GM19372 (cell line): ENCODE measurements around the gene TTLL10.

Source experiments
- ATAC-seq: cut with Tn5 transposase; IDR thresholded peaks from one replicate; pipeline ENCODE4 v1.9.1; 2021; ENCODE audit warnings: mild to moderate bottlenecking, low read depth, moderate library complexity; ENCODE audit not compliant: unreplicated experiment

Gene TTLL10

GRCh38 chr1:1203561-1204424 is 30.1 kb downstream of the TTLL10 start:
- ATAC-seq = no peak

DNA sequence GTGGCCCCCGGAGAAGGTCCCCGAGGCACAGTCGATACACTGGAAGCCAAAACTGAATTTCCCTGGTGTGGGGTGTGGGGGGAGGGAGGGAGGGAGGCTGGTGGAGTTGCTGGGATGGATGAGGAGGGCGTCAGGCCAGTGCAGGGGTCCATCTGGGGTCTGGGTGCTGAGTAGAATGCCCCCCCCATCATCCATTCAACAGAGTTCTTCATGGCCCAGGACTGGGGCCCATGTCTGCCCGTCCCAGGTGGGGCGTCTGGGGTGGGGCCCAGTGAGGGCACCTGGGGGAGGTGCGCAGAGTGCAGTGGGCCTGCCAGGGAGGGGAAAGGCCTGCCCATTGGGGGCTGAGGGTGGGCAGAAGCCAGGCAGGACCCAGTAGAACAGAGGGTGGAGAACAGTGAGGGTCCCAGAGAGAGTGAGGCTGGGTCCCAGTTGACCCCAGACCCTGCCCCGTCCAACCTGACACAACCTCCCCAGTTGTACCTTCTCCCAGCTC is 30.8 kb downstream of the TTLL10 start:
- ATAC-seq = no peak

- ATAC-seq = no peak
These were observed 31.5 kb downstream of the TTLL10 start for GRCh38 chr1:1204998-1205768.

- ATAC-seq = no peak
These were observed 32.2 kb downstream of the TTLL10 start for GRCh38 chr1:1205769-1206375.

DNA sequence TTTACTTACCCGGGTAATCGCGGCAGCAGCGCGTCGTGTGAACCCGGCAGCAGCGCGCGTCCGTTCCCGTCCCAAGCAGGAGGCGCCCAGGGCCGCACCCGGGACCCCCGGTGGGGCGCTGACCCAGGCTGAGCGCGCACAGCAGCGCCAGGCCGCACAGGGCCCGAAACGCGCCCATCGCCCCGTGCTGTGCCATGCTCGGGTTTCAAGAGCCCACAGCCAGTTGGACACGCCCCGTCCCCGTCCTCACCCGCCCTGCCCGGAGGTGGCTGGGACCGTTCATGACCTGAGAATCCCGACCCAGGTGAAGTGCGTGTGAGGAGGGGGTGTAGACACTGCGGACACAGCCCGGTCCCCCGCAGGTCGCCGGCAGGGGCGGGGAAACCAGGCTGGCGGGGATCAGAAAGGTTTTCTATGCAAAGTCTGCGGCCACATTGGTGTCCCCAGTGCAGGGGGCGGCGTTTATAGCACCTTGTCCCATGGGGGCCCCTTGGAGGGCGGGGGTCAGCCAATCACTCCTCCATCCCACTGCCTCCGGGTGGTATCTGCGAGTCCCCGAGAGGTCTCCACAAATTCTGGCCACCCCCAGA is 32.8 kb downstream of the TTLL10 start, which contains the start of gene TNFRSF18:
Gene TNFRSF18 (minus strand): TSS at position 217 of the 590 bp plus-strand sequence. CDS start 21 bp downstream, at position 196.
- ATAC-seq = no peak

DNA sequence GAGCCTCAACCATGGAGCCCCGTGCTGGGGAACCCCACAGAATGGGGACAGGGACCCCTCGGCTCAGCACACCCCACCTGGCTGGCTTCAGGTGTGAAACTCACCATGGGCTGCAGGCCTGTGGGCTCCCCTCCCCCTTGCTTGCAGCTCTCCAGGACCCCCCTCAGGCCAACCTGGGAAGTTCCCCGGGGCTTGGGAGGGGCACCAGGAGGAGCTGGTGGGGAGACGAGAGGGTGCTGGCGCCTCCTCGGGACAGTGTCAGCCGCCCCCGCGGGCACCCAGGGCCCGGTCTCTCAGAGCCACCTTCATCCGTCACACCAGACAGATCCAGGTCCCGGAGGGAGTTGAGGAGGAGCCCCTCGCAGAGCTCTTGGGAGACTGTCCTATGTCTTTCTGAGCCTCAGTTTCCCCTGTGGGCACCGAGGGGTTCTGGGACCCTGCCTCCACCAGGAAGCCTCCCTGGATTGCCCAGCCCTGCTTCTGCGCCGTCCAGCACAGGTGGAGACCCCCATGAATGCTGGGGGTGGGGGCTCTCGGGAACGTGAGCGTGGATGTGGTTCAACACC is 33.4 kb downstream of the TTLL10 start:
- ATAC-seq = no peak

DNA sequence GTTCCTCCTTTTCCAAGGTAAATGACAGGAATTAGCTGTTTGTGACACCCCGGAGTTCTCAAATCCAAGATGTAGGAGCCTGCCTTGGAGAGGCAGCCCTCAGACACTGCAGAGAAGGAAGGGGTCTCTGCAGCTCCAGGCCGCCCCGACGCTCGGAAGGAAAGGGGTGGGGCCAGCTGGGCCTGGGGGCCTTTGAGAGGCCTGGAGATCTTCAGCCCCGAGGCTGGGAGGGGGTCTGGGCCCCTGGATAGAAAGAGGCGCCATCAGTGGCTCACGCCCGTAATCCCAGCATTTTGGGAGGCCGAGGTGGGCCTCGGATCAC is 33.9 kb downstream of the TTLL10 start:
- ATAC-seq = no peak

GRCh38 chr1:1208713-1209433 is 35.2 kb downstream of the TTLL10 start:
- ATAC-seq = no peak

DNA sequence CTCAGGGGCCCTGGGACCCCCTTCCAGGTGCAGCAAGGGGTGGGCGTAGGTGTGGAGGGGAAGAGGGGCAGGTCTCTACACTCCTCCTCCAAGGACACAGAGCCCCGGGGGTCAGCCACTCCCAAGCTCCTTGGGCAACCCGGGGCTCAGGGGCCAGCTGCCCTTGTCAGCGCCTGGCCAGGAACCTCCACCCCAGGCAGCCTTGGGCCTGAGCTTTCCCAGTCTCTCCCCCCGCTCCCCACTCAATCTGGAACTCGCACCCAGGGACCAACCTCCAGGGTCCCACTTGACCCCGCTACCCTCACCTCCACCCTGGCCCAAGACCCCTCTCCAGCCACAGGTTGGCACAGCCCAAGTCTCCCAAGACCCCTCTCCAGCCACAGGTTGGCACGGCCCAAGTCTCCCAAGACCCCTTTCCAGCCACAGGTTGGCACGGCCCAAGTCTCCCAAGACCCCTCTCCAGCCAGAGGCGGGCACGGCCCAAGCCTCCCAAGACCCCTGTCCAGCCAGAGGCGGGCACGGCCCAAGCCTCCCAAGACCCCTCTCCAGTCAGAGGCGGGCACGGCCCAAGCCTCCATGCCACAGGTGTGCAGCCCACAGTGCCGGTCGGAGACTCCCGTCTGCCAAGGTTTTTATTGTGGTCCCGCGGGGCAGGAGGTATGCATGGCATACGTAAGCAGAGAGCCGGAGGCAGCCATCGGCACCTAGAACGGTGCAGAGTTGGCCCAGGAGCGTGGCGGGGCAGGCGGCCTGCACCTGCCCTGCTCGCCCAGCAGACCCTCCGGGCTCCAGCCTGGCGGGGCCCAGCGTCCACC is 37.3 kb downstream of the TTLL10 start:
- ATAC-seq = no peak

- no peak for ATAC-seq
These were observed 38.1 kb downstream of the TTLL10 start for GRCh38 chr1:1211541-1212441.

GRCh38 chr1:1212780-1213344 is 39.2 kb downstream of the TTLL10 start:
- no peak for ATAC-seq

- no peak for ATAC-seq
These were observed 39.9 kb downstream of the TTLL10 start, which contains the start of gene TNFRSF4 for GRCh38 chr1:1213345-1214265. TSS of gene TNFRSF4 (minus strand) at chr1:1214153. CDS start at chr1:1214127, 26 bp downstream.

GRCh38 chr1:1215080-1215676 is 41.5 kb downstream of the TTLL10 start:
- ATAC-seq = no peak

DNA sequence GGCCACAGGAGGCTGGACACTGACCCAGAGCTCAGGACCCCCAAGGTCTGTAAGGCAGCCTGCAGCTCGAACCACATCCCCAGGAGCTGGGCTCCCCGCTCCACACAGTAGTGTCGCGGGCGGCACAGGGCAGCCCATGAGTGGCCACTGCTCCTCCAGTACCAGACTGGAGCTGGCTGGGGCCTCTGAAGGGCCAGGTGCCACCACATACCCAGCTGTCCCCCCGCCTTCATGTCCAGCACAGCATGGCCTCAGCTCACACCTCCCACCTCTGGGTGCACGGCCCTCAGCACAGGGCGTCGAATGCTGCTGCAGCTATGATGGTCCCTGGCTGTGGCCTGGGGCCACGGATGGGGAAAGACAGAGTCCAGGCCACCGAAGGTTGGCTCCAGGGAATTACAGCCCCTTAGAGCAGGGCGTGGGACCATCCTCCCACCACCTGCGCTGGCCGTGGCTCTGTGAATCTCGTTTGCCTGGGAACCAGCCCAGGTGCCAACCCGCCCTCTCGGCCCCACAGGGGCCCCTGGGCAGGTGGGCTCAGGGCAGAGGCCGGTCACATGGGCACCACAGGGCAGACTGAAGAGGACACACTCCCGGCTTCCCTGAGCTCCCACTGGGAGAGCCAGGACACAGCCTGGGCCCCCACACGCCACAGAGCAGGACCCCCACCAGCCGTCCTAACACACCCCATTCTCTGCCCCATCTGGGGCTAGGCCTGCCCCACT is 42.4 kb downstream of the TTLL10 start:
- ATAC-seq = no peak
